ENCODE results near the gene PSMG3.

The PSMG3 gene

DNA sequence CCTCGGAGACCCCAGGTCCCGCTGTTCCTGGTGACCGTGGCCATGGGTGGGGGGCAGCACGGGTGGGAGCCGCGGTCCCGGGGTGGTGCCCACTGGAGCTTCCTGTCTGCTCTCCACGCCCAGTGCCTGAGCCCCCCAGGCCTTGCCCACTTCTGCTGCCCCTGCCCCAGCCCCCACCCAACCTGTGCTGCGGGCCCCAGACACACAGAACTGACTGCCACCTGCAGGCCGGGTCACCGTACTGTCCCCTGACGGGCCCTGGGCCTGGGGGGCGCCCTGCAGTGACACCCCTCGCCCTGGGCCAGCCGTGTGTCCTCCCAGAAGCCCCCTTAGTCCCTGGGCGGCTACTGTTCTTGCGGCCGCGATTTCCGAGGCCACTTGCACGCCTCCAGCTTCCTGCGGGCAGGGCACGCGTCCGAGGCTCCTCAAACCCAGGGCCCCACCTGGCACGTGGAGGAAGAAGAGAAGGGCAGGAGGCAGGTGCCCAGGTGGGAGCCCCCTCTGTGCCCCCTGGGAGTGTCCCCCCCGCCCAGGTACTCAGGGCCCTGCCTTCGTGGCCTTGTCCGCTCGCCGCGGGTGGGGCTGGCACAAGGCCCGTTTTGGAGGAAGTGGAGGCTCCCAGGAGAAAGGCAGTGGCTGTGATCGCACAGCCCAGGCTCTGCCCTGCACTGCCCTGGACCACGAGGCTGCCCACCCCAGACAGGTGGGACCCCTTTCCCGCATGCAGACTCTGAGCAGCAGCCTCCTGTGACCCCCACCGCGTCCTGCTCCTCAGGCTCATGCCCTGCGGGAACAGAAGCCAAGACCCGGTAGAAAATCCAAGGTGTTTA is 24.2 kb downstream of the PSMG3 start:
- no peak for DNase-seq (ENCODE audit: low read depth in 2 of 2)

GRCh38 chr7:1544896-1545416 is 24.9 kb downstream of the PSMG3 start:
- no peak for DNase-seq (ENCODE audit: low read depth in 2 of 2)

DNA sequence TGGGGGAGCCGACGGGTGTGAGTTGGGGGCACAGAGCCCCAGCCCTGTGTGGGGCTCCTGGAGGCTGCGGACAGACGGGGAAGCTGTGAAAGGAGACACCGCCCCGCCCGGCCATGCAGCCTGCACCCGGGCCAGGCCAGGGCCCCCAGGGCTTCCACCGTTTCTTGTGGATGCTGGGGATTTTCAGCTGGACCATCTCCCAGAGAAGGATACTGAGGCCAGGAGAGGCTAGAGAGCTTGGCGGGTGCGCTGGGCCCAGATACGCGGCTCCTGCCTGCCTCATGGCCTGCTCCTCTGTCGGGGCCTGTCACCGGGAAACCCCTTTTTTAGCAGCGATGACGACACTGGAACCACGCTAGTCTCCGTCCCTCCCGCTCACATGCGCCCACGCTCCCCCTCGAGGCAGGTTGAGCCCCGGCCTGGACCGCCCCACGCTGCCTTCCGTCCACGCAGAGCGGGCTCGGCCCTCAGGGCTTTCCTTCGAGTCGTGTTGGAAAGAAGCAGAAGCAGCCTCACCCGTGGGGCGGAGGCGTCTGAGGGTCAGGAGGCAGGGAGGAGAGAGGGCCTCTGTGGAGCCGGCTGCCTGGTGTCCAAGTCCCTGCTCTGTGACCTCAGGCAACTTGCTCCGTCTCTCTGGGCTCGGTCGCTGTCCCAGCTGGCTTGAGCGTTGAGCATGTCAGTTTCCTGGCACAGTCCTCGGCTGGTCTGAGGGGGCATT is 25.5 kb downstream of the PSMG3 start:
- DNase-seq (ENCODE audit: low read depth in 2 of 2) = no peak

- DNase-seq (ENCODE audit: low read depth in 2 of 2) = no peak
These were observed 26.0 kb downstream of the PSMG3 start for GRCh38 chr7:1543826-1544177.

DNA sequence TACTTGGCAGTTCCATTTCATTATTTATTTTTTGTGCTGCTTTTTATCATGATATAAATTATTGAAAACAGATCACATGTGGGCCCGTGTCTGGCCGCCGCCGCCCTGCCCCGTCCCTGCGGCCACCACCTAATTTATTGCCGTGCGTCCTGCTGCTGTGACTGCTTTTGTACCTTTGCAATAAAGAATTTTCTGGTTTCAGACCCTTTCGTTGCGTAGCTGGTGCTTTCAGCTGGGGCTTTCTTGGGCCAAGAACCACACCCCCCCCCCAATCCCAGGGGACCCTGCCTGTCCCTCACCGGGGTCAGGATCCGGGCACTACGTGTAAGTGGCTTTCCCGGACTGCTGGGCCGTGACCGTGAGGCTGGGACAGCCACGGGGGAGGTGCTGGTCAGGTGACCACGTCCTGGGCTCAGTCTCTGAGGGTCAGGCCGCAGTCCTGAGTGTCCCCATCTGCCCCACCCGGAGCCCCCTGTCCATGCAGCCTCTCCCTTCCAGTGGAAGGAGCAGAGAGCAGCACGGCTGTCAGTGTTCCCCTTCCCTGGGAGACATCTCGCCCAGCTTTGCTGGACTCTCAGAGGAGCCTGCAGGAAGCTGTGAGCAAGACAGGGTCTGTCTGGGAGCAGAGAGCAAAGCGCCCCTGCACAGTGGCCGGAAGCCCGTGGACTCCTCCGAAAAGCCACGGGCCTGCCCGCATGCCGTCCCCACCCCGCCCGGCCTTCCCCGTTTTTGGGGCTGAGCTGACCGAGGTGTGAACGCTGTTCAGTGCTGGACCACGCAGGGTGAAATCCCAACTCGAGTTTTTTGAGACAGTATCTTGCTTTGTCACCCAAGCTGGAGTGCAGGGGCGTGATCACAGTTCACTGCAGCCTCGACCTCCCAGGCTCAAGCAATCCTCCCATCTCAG is 26.7 kb downstream of the PSMG3 start:
- DNase-seq (ENCODE audit: low read depth in 2 of 2) = no peak

DNA sequence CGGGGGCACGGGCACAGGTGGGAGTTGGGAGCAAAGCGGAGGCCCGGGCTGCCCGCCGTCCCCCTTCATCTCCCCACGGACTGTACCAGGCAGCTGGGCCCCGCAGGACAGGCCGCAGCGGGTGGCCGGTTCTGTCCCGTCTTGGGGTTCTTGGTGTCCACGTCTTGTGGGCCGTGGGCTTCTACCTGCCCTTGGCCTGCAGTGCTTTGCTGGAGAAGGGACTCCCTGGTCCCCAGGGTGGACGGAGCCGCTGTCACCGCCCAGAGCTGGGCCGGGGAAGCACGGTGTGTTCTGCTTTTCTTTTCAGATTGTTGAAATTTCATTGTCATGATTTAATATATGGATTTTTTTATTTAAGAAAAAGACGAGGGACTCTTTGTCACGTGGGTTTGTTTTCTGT is 27.5 kb downstream of the PSMG3 start:
- no peak for DNase-seq (ENCODE audit: low read depth in 2 of 2)

DNA sequence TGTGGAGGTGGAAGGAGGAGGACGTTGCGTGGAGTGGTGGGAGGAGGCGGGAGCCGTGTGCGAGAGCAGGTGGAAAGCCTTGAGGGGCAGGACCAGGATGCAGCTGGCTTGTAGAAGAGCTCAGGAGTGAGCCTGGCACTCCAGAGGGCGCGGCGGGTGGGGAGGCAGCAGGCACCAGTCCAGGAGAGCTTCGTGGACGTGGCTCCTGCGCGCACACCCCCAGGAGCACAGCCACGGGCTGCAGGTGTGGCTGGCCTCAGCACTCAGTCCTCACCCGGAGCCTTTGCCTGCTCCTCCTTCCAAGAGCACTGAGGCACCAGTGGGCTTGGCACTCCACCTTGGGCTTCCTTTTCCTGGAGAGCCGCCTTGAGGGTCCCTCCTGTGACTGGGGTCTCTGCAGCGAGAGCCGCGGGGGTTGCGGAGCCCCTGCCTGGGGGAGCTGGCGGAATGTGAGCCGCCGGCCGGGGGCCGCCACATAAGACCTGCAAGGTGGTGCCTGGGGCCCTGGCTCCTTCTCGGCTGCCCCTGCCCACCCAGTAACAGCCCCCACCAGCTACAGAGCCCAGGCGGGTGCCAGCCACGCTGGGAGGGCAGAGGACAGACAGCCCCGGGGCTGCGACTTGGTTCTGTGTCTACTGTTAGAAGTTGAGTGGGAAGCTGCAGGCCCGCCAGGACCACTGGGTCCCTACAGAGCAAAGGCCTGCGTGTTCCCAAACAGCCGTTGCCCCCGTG is 28.2 kb downstream of the PSMG3 start:
- no peak for DNase-seq (ENCODE audit: low read depth in 2 of 2)

GRCh38 chr7:1540776-1541271 is 29.0 kb downstream of the PSMG3 start:
- DNase-seq (ENCODE audit: low read depth in 2 of 2) = no peak

- DNase-seq (ENCODE audit: low read depth in 2 of 2) = no peak
These were observed 29.7 kb downstream of the PSMG3 start for GRCh38 chr7:1539882-1540775.

GRCh38 chr7:1539181-1539881 is 30.5 kb downstream of the PSMG3 start:
- no peak for DNase-seq (ENCODE audit: low read depth in 2 of 2)

DNA sequence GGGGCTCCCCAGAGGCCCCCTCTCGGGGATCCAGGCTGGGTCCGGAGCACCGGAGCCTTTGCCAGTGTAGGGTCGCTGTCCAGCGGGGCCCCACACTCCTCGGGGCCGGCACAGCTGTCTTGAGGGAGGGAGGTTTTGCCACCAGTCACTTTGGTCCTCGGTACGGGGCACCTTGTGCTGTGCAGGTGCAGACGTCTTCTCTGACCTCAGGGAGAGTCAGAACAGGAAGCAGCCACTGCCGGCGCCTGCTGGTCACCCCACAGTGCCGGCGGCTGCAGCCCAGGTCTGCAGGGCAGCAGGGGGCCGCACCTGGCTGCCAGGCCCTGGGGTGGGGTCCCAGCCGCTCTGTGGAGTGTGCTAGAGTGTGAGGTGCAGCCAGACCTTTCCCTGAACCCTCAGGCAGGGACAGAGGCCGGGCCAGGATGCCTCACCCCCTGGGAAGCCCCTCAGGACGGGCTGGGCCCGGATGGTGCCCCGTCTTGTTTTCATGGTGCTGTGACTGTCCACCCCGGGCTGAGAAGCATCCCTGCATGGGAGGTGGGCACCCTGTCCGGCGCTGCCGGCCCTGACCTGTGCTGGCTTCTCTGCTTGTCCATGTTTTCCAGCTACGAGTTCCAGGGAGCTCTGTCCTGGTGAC is 31.2 kb downstream of the PSMG3 start:
- no peak for DNase-seq (ENCODE audit: low read depth in 2 of 2)

DNA sequence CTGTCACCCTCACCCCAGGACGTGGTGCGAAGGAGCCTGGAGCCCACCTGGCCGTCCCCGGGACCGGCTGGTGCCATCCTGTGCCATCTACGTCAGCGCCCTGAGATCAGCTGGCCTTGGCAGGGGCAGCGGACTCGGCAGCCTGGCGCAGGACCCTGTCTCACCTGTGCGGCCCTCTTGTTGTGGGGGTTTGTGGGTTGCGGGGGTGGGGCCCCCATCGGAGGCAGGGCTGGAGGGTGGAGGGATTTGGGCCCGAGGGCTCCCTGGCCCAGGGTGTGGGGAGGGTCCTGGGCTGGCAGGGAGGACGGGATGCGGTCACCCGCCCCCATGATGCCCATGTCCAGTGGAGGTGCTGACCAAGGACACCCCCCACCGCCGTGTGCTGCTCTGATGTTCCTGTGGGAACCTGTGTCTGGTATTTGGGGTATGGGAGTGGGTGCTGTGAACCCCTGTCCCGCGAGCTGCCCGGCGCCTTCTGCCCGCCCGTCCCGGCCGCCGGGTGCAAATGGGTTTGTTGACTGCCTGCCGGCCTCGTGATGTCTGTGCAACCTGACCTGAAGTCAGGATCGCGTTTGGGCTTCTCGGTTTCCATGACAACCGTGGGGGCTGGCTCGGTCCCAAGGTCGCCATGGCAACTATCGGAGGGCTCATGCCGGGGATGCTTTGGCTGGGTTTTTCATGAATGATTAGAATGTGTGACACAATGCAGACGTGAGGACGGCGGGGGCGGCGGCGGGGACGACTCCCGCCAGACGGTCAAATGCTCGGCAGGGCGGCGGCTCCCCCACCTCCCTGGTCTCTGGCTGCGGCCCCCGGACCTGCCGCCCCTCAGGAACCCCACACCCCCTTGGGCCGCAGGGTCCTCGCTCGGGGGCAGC is 32.1 kb downstream of the PSMG3 start:
- no peak for DNase-seq (ENCODE audit: low read depth in 2 of 2)

DNA sequence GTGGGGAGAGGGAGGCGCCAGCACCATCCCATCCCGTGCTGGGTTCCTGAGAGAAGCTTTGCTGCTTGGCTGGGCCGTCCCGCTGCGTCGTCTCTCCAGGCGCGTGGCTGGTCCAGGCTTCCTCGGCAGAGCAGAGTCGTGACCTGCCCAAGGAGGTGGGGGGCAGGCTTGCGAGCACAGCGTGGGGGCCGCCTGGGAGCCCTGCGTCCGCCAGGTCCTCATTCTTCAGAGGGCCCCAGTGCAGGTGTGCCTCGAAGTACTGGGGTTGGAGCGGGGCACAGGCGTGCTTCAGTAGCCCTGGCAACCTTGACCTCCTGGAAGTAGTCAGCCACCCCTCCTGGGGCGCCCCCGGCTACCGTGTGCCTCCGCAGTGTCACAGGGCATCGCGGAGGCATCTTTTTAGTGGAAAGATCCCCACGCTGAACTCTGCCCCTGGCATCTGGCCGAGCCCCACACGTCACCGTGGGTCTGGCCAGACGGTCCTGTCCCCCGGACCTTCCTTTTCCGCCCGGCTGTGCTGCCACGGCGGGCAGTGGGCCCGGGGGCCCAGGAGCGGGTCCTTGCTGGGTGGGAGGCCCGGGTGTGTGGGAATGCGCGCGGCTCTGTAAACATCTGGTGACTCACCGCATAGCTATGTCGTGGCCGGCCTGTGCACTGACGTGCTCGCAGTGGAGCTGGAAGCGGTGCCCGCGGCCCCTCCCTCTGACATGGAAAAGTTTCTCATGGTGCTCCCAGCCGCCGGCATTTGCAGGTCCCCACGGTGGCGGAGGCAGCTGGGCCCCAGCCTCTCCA is 32.9 kb downstream of the PSMG3 start:
- no peak for DNase-seq (ENCODE audit: low read depth in 2 of 2)

GRCh38 chr7:1536455-1536742 is 33.4 kb downstream of the PSMG3 start:
- DNase-seq (ENCODE audit: low read depth in 2 of 2) = no peak

DNA sequence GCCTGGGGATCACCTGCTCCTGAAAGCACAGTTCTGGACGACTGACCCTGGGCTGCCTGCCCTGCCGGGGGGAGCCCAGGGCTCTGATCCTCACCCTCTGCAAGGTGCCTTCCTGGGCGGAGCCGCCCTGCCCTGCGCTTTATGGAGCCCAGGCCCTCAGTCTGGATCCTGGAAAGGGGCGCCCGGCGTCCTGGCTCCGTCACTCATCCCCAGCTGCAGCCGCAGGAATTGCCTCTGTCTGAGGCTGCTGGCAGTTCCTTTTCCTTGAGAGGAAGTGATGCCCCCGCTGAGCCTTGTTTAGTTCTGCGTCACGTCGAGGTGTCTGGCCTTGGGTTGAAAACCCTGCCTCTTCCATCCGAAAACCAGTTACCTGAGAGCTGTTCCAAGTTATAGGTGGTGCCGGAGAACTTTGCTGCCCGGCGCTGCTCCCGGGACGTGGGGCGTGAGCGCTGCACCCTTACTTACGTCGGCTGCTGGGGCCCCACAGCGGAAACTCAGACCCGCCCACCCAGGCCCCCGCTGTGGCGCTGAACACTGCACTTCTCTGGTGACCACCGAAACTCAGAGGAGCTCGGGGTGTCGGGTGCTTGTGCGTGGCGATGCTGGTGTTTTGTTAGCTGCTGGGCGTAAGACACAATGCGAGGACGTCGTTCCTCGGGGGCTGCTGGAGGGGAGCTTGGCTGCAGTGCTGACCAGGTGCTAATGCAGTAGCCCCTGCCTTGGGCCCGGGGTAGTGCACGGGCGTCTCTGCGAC is 34.0 kb downstream of the PSMG3 start:
- no peak for DNase-seq (ENCODE audit: low read depth in 2 of 2)

- DNase-seq (ENCODE audit: low read depth in 2 of 2) = no peak
These were observed 34.8 kb downstream of the PSMG3 start for GRCh38 chr7:1535100-1535458.

All from stimulated activated CD8-positive, alpha-beta memory T cell treated with anti-CD3 and anti-CD28 coated beads, Interleukin-2, amount 100 ng/mL, for 1 hour (primary cell).